GM12874 (cell line): ENCODE measurements around the gene KCNA3.

Source experiments
- TF ChIP-seq, protein P1 (sequence below): IDR thresholded peaks from 2 replicates; pipeline ENCODE4 v1.5.1; 2011; ENCODE audit warnings: low read depth, mild to moderate bottlenecking, control low read depth, low read length, moderate library complexity; ENCODE audit not compliant: insufficient read depth

Gene KCNA3

DNA sequence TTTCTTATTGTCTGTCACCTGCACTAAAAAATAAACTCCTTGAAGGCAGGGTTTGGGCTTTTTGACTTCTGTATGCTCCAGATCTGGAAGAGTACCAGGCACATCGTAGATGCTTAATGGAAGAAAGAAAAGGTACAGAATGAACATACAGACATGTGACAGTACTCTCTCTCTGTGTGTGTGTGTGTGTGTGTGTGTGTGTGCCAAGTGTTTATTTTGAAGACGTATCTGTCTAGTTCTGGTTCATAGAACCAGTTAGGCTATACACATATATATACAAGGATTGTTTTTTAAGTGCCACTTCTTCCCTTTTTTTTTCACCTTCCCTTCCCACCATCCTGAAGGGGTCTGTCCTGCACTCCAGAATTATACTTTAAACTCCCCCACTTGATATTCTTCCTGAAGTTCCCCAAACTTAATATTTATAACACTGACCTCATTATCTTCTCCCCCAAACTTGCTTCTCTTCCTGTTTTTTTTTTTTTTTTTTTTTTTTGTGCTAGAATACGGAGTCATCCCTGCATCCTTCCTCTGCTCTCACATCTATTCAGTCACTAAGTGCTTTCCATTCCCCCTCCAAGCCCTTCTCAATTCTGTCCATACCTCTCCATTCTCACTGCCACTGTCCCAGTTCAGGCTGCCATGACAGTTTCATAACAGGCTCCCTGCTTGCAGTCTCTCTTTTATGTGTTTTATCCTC, 5.4 kb upstream of the KCNA3 start:
- TF ChIP-seq, protein P1, sequence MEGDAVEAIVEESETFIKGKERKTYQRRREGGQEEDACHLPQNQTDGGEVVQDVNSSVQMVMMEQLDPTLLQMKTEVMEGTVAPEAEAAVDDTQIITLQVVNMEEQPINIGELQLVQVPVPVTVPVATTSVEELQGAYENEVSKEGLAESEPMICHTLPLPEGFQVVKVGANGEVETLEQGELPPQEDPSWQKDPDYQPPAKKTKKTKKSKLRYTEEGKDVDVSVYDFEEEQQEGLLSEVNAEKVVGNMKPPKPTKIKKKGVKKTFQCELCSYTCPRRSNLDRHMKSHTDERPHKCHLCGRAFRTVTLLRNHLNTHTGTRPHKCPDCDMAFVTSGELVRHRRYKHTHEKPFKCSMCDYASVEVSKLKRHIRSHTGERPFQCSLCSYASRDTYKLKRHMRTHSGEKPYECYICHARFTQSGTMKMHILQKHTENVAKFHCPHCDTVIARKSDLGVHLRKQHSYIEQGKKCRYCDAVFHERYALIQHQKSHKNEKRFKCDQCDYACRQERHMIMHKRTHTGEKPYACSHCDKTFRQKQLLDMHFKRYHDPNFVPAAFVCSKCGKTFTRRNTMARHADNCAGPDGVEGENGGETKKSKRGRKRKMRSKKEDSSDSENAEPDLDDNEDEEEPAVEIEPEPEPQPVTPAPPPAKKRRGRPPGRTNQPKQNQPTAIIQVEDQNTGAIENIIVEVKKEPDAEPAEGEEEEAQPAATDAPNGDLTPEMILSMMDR = no peak

DNA sequence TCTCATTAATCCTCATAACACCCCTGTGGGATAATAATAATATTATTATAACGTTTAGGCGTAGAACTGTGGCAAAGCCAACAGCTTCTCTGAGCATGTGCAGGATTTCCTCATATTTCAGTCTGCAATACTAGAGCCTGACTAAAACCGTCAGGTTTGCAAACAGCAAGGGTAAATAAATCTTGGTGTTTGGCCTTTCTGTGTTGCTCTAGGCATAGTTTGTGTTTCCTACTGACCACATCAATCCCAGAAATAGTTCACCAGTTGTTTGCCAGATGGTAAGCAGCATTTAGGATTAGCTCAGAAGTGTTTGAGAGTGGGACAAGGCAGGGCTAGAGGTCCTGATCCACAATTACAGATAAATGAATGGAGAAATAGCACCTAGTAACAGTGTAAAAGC, 2.8 kb upstream of the KCNA3 start:
- TF ChIP-seq, protein P1 = no peak

DNA sequence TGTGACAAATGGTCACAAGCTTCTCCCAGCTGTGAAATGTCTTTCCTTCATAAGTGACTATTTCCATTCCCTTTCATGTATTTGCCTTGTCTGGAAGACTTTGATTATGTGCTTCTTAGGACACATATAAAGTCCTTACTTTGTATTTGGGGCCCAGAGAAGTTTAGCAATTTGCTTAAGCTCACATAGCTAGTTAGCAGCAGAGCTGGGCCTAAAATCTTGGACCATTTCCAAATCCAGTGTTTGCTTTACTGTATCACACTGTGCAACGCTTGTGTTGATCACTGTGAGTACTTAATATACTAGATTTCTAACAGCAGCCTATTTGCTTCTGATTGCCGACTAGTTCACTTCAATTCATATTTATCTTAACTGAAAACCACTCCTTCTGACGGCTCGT, 2.2 kb upstream of the KCNA3 start:
- TF ChIP-seq, protein P1 = no peak

DNA sequence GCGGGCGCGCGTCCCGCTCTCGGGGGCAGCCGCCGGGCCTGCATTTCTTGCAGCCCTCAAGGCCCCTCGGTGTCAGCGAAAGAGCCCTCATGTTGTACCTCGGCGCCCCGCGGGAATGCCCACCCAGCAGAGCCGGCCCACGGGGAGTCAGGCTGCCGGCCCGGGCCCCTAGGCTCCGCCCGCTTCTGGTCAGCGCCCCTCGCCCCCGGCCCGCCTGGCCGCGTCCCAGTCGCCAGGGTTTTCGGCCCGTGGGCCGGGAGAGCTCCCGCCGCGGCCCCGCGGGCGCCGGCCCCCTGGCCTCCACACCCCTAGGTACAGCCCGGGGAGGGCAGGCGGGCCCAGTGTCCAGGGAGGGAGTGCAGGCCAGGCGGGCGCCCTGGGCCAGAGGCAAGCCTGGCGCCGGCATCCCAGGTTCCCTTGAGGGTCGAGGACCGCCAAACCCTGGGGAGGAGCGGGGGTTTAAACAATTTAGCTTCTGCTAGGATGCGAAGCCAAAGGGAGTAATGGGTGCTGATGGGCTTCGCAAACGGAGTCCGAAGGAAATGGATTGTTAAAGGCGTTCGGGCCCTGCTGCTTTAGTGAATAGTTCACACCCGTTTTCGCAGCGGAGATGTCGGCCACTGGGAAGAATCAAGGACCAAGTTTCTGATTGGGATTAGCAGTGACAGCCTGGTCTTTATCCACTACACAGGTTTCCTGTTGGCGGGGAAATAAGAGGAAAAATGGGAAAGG, 486 bp upstream of the KCNA3 start:
- TF ChIP-seq, protein P1 = no peak

DNA sequence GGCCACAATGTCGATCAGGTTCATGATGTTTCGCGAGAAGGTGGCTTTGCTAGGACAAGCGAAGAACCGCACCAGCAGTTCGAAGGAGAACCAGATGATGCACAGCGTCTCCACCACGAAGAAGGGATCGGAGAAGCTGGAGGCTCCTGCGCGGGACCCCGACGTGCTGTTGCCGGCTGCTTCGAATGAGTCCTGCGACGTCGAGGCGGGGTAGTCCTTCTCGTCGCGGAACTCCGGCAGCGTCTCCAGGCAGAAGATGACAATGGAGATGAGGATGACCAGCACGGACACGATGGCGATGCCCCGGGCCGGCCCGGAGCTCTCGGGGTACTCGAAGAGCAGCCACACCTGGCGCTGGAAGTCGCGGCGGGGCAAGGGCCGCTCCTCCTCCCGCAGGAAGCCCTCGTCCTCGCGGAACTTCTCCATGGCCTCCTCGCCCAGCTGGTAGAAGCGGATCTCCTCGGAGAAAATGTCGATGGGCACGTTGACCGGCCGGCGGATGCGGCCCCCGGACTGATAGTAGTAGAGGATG, 869 bp downstream of the KCNA3 start:
- TF ChIP-seq, protein P1 = no peak

DNA sequence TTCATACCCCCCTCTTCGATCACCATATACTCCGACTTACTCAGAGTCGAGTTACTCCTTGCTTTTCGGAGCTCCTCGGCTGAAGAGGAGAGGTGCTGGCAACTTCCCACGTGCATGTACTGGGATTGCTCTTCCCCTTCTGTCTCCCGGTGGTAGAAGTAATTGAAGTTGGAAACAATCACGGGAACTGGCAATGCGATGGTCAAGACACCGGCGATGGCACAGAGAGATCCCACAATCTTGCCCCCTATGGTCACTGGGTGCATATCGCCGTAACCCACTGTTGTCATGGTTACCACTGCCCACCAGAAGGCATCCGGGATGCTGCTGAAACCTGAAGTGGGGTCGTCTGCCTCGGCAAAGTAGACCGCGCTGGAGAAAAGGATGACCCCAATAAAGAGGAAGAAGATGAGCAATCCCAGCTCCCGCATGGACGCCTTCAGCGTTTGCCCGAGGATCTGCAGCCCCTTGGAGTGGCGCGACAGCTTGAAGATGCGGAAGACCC, 1.5 kb downstream of the KCNA3 start:
- TF ChIP-seq, protein P1 = no peak

DNA sequence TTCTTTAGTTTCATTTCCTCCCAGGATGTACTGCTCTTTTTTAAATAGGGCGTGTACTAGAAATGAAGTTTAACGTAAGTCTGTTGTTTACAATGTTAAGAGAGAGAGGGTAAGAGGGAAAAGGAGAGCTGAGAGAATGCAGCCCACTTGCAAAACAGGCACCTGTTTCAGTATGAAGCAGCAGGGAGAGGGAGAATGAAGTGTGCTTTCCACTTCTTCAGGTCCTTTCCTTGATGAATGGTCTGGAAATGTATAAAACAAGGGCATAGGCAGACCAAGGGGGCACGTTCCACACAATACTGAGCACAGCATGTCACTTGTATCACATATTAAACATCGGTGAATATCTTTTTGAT, 2.0 kb downstream of the KCNA3 start:
- TF ChIP-seq, protein P1 = no peak
